ENCODE measurements around the gene LHFPL6.
"Not testable (repeated sequence)": the region's sequence is repeated elsewhere in the genome, so short reads cannot be mapped to it uniquely, and the experiment has no call there.

Gene LHFPL6

DNA sequence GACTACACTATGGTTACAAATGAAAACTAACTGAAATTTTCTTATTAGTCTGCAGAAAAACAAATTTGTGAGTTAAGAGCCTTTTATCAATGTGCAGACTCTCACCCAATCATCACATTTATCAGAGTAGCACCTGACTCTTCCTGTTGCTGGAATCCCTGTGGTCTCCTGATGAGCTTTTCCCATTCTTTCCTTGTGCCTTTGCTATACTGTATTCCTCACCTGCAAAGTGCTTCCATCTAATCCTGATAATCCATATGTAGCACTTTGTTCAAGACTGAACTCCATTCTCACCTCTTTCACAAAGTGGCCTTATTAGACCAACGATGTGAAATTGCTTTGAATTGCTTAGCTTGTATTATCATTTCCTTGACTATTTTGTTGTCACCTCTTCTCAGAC, 225.3 kb downstream of the LHFPL6 start:
- DNase-seq = no peak

DNA sequence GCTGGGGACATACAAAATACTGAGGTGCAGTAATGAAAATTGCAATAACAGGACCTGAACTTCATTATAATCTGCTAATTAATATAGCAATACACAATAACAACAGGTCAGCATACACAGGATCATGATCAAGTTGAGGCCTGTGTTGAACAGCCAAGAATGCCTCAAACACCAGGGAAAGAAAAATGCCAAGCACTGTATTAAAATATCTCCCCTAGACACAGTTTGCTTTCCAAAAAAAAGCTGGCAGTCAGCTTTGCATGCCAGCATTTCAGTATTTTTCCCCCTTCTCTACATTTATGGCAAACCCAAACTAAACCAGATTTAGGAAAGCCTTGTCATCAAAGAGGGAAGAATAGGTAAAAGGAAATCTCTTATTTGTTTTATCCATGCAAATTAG, 226.9 kb downstream of the LHFPL6 start:
- DNase-seq = no peak

DNA sequence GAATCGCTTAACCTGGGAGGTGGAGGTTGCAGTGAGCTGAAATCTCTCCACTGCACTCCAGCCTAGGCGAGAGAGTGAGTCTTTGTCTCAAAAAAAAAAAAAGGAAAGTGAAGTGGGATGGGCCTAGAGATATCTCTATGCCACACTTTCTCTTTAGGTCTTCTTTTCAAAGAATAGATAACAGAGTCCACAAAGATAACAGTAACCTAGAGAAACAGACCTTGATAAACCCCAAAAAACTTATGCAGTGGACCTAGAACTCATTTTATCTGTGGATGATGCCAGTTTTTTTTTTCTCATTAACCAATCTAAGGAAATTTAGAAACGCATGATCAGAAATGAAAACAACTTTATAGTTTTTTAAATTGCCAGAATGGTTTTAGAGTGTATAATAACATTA, 227.4 kb downstream of the LHFPL6 start:
- DNase-seq = no peak

DNA sequence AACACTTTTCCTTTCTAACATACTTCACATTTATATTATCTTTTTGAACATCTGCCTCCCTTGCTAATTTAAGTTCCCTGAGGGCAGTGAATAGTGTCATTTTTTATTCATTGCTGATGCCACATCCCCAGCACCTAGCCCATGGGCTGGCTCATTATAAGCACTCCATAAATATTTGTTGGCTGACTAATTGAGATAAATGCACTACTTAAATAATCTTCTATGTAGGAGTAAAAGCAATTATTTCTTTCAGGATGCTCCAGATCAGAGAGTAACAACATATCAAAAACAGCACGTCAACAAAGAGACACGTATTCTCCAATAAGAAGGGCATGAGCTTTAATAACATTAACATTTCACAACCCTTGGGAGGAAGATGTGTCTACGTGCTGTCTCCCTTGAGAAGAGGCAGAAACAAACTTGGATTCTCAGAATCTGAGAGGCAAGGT, 228.2 kb downstream of the LHFPL6 start:
- DNase-seq = no peak

DNA sequence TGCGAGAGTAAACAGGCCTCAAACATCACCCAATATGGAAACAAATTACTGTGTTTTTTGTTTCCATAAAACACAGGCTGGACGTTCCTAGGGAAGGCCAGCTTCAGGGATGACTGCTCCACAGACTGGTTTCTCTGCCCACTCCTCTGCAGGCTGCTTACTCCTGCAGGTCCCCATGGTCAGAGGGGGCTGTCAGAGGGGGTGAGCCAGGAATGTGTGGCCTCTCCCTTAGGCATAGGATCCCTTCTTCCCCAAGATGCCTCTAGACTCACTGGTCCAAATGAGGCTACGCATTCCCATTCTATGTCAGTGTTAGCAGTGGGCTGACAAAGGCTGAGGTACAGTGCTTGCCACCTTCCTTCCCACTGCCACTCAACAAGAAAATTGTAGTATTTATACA, 229.8 kb downstream of the LHFPL6 start:
- no peak for DNase-seq

DNA sequence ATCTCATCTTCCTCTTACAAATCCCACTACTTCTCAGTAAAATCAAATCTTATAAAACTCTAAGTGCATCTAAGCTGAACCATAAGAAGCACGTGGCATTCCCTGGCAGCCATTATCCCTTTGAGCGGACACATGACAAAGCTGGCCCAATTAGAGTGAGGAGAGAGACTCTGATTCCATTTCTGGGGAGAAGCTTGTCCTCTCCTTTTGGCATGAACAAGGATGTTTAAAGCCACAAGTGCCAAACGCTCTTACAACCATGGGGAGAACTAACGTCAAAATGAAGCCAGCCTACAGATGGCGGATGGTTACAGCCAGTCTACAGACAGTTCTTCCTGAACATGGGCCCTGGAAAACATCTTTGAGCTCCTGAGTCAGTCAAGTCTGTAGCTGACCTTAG, 231.3 kb downstream of the LHFPL6 start:
- DNase-seq = no peak

DNA sequence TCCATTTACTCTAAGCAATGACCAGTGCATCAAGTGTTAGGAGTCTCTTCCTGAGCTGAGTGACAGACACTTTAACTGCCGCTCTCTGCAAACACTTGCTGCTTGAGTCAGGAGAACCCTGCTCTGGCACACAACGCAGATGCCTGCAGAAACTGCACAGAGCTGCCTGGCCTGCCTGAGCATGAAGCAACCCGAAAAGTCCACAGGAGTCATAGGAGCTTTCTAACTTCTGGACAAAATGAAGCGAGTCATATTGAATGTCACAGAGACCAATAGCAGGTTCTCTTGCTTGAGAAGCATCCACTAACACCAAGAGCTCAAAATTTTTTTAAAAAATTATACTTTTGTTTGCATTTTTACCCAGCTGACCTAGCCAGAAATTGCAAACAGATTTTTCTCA, 232.4 kb downstream of the LHFPL6 start:
- DNase-seq = no peak

DNA sequence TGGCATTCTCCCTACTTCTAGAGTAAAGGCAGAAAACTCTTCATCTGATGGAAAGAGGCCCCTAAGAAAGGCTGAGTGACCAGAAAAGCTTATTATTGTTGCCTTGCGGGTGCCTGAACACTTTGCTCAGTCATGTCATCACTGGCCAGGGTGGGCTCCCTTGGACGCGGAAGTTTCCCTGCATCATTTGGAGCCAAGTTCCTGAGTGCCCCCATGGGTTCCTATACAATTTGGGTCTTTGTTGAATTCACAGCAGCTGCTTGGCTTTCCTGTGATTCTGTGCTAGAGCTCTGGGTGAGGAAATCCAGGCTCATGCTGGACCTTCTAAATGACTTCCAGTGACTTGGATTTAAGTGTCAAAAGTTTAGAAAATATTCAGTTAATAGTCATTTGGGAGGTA, 232.9 kb downstream of the LHFPL6 start:
- no peak for DNase-seq

DNA sequence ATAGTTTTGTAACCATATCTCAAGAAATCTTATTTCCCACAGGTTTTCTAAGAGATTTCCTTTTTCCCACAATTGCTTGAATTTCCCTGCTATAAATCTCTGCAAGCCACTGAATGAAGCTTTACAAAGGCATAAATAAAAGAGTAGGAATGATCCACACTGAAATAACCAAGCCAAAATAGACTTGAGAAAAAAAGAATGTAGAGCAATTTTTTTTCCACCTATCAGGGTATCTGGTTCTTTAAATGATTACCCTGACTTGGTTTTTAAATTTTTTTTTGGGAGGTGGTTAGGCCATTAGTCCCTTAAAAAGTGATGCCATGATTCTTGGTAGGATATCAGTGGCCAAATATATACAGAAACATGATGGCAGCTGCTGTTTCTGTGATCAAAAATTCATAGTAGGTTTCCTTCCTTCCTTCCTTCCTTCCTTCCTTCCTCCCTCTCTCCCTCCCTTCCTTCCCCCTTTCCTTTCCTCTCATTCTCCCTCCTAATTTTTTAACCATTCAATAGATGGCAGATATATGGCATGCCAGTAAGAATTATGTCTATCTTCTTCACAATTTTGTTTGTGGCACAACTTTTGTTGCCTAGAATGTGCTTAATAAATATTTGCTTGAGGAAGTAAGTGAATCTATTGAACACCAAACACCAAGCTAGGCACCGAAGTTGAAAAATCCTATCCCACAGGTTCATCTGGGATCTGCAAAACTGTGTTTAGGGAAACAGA, 233.7 kb downstream of the LHFPL6 start:
- DNase-seq = no peak

DNA sequence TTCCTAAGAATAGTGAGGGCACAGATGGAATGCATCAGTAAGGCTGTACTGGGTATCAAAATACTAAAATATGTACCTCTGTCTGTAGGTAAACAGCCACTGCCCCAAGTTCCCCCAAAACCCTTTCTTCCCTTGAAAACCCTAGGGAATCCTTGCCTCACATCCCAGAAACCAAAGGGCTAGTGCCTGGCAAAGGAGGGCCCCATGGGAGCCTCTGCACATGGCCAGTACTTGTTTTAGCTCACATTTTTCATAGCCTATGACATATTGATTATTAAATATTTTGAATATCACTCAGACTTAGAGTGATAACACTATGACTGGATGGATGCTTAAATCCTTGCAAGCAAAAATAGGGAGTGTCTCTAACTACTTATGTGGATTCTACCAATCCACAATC, 237.1 kb downstream of the LHFPL6 start:
- no peak for DNase-seq

DNA sequence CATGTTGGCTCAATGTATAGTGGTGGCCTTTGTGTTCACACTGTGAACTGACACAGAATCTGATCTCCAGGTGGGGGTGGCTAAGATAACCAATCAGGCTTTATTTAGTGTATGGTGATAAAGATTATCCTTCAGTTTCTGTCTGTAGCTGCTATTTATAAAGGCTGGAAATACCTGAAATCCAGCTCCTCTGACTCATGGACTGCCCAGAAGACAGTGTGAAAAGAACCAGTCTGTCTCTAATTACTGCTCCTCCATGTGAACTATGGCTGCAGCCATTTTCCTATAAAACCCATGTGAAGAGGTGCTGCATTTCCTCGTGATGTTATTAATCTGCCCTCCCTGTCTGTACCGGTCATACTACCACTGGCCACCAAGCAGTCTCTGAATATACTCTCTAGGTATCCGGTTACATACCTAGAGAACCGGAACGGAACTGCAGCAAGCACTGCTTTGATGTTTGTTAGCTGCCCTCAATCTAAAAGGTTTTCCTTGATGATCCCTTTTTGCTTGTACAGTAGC, 238.0 kb downstream of the LHFPL6 start:
- DNase-seq = no peak

DNA sequence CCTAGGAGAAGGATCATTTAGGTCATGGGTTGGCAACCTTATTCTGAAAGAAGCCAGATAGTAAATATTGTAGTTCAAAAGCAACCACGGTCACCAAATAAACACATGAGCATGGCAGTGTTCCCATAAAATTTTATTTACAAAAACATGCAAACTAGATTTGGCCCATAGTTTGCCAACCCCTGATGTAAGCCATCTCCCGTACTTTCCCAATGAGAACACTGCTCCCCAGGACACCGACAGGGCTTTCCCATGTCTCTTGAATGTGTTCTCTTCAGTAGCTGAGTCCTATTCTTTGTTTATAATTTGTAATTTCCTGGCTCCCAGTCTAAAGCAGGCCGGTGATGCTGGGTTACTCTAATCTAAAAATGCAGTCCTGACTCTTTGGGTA, 239.6 kb downstream of the LHFPL6 start:
- no peak for DNase-seq

DNA sequence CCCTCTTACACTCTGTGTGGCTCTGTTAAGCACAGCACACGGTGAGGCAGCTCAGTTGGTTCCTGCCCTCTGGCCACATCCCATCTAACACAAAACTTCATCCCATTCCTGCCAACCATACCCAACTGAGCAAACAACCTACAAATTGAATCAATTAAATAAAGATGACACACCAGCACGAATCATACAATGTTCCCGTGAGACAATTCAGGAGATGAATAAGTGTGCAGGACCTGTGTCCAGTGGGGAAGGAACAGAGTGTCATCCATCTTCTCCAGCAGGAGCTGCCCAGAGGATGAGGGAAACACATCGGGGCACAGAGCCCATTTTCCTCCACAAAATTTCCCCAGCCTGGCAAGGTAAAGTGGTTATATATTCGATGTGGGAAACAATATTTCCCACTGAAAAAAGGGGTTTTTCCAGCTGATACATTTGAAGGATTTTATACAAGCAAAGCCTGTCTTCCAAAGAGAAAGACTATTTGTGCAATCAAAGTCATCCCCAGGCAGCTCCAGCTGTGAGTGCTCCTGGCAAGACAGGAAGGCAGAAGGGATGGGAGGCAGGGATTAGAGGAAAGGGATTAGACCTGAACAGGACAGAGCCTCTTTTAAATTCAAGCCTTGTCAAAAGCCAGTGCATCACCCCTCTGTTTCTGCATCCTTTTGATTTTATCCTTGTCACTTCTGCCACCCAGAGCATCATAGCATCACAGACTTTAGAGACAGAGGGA, 240.2 kb downstream of the LHFPL6 start:
- no peak for DNase-seq

DNA sequence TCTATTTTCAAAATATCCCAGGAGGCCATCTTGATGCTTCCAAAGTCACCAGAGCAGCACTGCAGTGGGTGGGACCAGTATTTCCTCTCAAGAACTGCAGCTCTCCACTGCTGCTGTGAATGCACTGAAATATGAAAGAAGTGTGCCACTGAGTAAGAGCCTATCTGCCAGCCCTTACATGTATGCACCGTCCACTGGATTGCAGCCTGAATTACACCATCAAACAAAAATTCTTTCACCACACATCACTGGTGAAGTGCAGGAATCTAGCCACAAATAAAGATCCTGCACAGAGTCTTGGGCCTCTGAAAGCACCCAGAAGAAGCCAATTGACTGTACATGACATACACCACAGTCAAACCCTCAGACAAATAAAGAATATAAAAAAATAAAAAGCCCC, 249.0 kb downstream of the LHFPL6 start:
- no peak for DNase-seq

DNA sequence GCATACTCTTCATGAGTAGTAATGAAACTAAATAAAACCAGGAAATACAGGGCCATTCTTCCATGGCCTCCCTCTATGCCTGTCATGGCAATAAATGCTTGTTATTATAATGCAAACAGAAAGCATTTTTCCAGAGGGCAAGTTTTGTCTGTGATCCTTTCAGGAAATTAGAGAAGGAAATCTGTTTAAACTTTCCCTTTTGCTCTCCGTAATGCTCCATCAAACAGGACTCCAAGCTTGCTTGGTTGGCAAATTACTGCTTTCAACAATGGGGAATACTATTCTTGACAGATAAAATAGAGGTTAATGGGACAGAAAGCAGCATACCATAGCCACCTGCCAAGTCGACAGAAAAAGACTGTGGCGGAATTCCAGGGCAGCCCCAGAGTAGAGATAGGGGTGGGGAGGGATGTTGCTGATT, 252.5 kb downstream of the LHFPL6 start:
- no peak for DNase-seq

DNA sequence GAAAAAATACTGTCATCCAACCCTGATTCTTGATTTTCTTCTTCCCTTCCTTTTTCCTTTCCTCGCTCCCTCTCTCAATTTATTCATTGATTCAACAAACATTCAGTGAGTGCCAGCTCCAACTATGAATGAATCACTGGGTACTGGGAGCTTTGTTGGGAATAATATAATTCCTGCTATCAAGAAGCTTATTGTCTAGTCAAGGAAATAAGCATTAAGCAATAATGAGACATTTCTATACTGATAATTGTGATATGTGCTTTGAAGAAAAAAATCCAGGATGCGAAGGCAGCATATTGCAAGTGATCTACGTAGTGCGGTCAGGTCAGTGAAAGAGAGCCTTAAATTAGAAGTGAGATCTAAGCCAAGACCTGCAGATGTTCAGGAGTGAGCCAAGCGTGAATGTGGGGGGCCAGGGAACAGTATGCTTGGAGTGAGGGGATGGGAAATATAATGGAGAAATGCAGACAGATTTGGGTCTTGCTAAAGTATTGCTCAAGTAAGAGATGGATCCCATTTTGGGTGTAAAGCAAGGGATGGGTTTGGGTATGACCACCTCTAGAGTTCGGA, 253.5 kb downstream of the LHFPL6 start:
- DNase-seq = no peak

DNA sequence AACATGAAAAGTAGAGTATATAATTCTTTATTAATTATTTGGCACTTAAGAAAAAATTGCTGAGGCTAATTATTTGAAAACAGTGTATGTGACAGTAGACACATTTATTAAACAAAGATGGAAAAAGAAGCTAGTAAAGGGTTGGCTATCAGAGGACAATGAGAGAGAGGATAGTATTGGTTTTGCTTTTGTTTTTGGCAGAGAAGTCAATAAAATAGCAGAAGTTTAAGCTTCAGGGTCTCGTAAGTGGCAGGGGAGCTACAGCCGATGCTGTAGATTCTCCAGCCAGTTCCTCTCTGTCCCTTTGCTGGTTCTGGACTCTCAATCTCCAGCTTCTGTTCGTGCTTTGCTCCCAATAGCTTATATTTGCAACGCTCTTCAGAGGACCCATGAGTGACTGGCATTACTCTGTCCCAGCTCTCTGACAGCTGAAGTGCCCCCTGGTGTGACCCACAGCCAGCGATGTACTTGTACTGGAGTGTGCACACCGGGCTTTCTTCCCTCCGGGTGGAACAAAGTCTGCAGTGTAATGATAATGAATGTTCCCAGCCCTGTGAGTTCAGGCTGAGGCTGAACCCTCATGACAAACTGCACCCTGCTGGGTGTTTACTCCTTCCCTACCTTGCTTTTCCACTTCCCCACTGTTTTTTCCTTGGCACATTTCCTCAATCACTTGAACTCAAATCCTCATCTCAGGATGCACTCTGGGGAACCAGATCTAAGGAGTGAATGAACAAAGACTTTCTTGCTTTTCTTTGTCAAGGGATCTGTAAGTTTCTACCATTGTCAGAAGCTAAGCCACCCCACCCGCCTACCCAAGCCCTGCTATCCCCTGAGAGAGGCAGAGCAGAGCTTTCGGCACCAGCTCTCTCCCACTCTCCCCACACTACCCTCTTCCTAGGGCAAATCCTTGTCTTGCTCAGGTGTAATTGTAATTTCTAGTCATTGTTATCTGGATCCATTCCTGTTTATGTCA, 254.8 kb downstream of the LHFPL6 start:
- DNase-seq = no peak

DNA sequence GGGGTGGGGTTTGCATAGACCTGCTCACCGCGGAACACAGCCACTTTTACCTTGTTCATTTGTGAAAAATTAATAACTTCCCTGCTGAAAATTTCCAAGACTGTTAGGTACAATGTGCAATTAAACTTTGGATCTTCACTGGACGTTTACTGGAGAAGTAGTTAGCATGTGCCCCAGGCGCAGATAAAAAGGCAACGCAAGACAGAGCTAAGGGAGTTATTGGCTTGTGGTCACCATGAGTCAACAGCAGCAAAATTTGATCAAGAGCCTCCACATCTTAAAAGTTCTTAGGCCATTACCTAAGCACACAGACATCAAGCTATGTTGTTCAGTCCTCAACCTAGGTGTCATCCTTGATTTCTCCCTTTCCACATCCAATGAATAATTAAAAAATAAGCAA, 257.0 kb downstream of the LHFPL6 start:
- DNase-seq = no peak

DNA sequence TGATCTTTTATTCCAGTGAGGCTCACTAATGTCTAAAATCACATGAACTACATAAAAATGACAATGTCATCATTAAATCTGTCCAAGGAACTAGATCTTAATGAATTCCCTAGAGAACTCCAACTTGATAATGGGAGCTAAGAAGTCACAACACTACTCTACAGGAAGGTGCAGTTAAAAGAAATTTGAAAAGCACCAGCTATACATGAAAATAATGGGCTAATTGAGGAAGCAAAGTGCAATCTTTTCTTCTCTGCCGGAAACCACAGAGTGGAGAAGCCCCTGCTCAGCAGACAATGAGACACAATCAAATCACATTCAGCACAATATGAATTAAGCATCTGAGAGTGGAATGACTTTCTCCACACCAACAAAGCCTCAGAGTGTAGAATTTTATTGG, 261.7 kb downstream of the LHFPL6 start:
- no peak for DNase-seq

DNA sequence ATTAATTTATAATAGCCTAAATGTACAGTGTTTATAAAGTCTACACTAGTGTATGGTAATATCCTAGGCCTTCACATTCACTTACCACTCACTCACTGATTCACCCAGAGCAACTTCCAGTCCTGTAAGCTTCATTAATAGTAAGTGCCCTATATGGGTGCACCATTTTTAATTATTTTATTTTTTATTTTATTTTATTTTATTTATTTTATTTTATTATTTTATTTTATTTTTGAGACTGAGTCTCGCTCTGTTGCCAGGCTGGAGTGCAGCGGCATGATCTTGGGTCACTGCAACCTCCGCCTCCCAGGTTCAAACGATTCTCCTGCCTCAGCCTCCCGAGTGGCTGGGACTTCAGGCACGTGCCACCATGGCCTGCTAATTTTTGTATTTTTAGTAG, 264.9 kb downstream of the LHFPL6 start:
- not testable (repeated sequence) for DNase-seq

DNA sequence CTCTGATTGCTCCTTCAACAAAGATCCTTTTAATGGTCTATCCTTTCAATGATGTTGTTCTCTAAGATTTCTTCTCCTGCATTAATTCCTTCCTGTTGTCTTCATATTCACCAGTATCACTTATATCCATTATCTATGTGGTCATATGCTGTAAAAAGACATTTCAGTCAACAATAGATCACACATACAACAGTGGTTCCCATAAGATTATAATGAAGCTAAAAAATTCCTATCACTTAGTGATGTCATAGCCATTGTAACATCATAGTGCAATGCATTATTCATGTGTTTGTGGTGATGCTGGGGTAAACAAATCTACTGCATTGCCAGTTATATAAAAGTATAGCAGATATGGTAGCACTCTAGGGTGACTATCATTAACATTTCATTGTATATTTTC, 266.1 kb downstream of the LHFPL6 start:
- no peak for DNase-seq

DNA sequence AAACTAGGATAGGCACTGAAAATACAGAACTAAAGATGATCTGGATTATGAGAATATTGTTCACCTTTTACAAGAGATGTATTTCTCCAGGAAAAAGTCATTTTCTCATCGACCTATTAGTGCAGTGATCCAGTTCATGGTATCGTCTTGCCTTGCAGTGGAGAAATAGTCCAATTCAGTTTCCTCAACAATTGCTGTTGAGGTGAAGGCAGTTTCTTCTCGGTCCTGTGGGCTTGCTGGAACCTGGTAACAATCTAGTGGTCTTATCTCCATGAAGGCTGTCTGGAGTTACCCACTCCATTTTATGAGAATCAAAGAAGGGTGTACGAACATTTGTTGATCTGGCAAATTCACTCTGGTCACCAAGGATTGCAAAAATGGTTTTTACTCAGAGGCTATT, 266.8 kb downstream of the LHFPL6 start:
- no peak for DNase-seq

DNA sequence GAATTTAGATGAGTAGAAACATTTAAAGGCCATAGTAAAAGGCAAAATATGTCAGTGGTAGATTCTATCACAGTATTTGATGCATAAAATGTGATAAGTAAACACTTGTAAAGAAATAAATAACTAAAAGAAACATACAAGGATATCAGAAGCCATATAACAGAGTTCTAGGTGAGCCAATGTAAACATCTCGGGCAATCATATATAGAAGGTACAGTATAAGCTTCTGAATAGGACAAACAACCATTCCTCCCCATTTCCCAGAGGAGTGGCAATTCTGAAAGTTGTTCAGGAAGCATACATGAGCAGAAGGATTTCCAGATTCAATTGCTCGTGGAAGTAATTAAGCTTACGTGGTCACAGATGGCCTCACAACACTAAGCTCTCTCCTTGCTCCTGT, 267.3 kb downstream of the LHFPL6 start:
- no peak for DNase-seq
